ENCODE results near the gene SMIM32.

SMIM32 gene

GRCh38 chr5:136166909-136167308 lies 26.1 kb downstream of the SMIM32 start:
- no peak for TF ChIP-seq SPI1 (IDR thresholded peaks at IDR 0.05; ENCODE audit: borderline replicate concordance, low read depth)
- TF ChIP-seq POLR2AphosphoS5 (IDR thresholded peaks at IDR 0.05; ENCODE audit: low read depth), result no peak
- no peak for TF ChIP-seq CTCF (IDR thresholded peaks at IDR 0.05; ENCODE audit: insufficient read depth, low read length)
- no peak for TF ChIP-seq GABPA (IDR thresholded peaks at IDR 0.05; ENCODE audit: low read depth)
- TF ChIP-seq, protein P1, sequence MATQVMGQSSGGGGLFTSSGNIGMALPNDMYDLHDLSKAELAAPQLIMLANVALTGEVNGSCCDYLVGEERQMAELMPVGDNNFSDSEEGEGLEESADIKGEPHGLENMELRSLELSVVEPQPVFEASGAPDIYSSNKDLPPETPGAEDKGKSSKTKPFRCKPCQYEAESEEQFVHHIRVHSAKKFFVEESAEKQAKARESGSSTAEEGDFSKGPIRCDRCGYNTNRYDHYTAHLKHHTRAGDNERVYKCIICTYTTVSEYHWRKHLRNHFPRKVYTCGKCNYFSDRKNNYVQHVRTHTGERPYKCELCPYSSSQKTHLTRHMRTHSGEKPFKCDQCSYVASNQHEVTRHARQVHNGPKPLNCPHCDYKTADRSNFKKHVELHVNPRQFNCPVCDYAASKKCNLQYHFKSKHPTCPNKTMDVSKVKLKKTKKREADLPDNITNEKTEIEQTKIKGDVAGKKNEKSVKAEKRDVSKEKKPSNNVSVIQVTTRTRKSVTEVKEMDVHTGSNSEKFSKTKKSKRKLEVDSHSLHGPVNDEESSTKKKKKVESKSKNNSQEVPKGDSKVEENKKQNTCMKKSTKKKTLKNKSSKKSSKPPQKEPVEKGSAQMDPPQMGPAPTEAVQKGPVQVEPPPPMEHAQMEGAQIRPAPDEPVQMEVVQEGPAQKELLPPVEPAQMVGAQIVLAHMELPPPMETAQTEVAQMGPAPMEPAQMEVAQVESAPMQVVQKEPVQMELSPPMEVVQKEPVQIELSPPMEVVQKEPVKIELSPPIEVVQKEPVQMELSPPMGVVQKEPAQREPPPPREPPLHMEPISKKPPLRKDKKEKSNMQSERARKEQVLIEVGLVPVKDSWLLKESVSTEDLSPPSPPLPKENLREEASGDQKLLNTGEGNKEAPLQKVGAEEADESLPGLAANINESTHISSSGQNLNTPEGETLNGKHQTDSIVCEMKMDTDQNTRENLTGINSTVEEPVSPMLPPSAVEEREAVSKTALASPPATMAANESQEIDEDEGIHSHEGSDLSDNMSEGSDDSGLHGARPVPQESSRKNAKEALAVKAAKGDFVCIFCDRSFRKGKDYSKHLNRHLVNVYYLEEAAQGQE (IDR thresholded peaks at IDR 0.05; ENCODE audit: insufficient replicate concordance, low read depth), result no peak
- no peaks in the 10 kb centered on the region for H3K27me3 ChIP-seq (ENCODE audit: insufficient read depth, poor library complexity, severe bottlenecking)
- H3K4me3 ChIP-seq (replicated peaks; ENCODE audit: insufficient read depth, low read length), result no peak overlapping the region
- H3K27ac ChIP-seq (replicated peaks), result no peak overlapping the region
- no peak for DNase-seq (ENCODE audit: low read depth in 1 of 2, low spot score in 1 of 2)

- no peak for TF ChIP-seq CTCF (IDR thresholded peaks at IDR 0.05; ENCODE audit: insufficient read depth, low read length)
- TF ChIP-seq, protein P1 (IDR thresholded peaks at IDR 0.05; ENCODE audit: insufficient replicate concordance, low read depth), result no peak
- no peak for TF ChIP-seq POLR2AphosphoS5 (IDR thresholded peaks at IDR 0.05; ENCODE audit: low read depth)
- no peak for TF ChIP-seq GABPA (IDR thresholded peaks at IDR 0.05; ENCODE audit: low read depth)
- TF ChIP-seq SPI1 (IDR thresholded peaks at IDR 0.05; ENCODE audit: borderline replicate concordance, low read depth), result no peak
- Histone ChIP-seq H3K4me3 (replicated peaks; ENCODE audit: insufficient read depth, low read length) (no peak overlapping the region), H3K27ac (replicated peaks) (no peak overlapping the region), H3K27me3 (ENCODE audit: insufficient read depth, poor library complexity, severe bottlenecking) (no peaks in the 10 kb centered on the region)
- no peak for DNase-seq (ENCODE audit: low read depth in 1 of 2, low spot score in 1 of 2)
Measured at GRCh38 chr5:136164226-136164625, 28.7 kb downstream of the SMIM32 start.

- no peak overlapping the region for H3K27ac ChIP-seq (replicated peaks)
- H3K27me3 ChIP-seq (ENCODE audit: insufficient read depth, poor library complexity, severe bottlenecking), result no peaks in the 10 kb centered on the region
- DNase-seq (ENCODE audit: low read depth in 1 of 2, low spot score in 1 of 2), result no peak
- H3K4me3 ChIP-seq (replicated peaks; ENCODE audit: insufficient read depth, low read length), result no peak overlapping the region
- TF ChIP-seq GABPA (IDR thresholded peaks at IDR 0.05; ENCODE audit: low read depth) (no peak), SPI1 (IDR thresholded peaks at IDR 0.05; ENCODE audit: borderline replicate concordance, low read depth) (no peak)
- TF ChIP-seq, protein P1 (IDR thresholded peaks at IDR 0.05; ENCODE audit: insufficient replicate concordance, low read depth), result no peak
Measured at GRCh38 chr5:136162008-136162407, 31.0 kb downstream of the SMIM32 start.
